GM21526 (cell line): Measurements from ENCODE around the gene SORCS2.

Source experiments
- ATAC-seq: cut with Tn5 transposase; IDR thresholded peaks from one replicate; pipeline ENCODE4 v1.9.1; 2021; ENCODE audit warnings: moderate library complexity; ENCODE audit not compliant: unreplicated experiment, low FRiP score

The SORCS2 gene

GRCh38 chr4:7362862-7363430 is 170.6 kb downstream of the SORCS2 start:
- no peak for ATAC-seq

DNA sequence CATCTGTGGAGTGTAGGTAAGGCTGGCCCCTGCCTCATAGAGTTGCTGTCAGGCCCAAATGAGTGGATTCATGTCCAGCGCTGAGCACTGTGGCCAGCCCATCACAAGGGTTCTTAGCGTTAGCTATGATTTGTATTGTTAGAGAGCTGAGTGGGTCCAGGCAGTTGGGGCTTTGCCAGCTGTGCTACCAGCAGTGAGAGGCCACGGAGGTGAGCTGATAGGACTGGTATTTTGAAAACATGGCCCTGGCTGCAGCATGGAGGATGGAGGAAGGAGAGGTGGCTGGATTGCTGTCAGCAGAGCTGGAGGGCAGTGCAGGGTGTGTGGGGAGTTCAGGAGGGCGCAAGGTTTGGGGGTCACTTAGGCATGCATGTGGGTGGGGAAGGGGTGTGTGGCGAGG is 172.6 kb downstream of the SORCS2 start:
- no peak for ATAC-seq

DNA sequence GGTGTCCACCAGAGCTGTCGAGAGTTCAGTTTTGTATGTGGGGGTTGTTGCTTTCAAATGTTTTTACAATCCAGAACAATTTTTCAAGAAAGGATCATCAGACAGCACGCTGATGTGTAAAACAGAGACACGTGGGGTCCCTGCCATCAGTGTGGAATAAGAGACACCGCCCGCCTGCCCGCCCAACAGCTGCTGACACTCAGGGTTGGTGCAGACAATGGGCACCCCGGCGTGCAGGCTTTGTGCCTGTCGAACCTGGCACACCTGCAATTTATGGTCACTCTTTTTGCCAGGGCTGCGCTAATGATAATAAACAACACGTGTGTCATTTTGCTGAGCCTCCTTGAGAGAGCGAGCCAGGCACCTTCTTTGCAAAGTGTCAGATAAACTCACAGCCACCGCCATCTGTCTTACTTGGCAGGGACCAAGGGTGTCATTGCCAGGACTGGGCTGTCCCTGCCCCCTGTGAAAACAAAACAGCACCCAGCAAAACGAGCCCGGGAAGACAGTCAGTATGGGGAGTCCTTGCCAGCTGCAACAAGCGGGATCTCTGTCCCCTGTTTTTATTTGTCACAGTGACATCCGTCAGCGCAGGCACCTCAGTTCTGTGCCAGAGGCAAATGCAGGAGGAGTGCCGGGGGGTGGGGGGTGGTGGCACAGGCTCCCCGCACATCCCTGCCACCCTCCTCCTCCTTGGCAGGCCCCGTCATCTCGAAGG is 173.3 kb downstream of the SORCS2 start:
- ATAC-seq = no peak

DNA sequence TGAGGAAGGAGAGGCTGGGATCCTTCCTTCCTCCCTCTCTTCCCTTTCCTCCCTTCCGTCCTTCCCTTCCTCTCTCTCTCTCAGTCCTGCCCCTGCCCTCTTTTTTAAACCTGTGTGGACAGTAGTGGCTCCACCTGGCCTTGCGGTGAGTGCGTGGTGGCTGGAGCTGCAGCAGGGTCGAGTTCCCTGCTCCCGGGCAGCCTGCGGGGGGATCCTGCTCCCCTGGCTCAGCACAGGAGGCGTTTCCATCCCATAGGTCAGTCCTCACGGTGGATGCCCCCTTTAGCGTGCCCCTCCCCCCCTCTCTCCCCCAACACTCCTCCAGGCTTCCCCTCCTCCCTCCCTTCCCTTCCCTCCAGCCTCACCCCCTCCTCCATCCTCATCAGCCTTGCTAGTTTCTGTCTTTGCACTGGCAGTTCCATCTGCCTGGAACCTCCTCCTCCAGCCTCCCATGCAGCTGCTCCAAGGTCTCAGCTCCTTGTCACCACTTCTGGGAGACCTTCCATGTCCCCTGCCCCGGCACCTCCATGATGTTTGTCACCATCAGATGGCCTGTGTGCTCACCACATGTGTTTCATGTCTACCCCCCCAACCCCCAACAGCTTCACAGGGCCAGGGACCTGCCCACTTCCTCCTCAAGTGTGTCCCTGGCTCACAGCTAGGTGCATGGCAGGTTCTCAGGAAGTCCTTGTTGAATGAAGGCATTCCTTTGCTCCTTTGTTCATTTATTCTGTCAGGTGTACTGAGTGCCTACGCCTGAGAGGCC is 174.0 kb downstream of the SORCS2 start:
- ATAC-seq = no peak

DNA sequence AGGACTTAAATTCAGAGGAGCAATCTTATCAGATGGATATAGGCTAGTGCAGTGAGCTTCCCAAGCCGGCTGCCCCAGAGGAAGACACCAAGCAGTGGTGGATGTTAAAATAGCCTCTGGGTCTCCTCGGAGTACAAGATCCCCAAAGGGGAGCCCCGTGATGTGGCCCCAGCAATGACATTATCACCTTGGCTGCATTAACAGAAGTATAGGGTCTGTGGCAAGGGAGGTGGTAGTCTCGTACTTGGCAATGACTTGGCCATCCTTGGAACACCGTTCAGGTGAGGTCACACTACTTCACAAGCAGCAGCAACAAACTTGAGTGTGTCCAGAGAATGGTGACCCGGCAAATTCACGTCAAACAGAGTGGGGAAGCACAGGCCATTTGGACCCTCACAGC is 174.6 kb downstream of the SORCS2 start:
- ATAC-seq = no peak

- ATAC-seq = no peak
Measured at GRCh38 chr4:7367406-7367805, 175.1 kb downstream of the SORCS2 start.

DNA sequence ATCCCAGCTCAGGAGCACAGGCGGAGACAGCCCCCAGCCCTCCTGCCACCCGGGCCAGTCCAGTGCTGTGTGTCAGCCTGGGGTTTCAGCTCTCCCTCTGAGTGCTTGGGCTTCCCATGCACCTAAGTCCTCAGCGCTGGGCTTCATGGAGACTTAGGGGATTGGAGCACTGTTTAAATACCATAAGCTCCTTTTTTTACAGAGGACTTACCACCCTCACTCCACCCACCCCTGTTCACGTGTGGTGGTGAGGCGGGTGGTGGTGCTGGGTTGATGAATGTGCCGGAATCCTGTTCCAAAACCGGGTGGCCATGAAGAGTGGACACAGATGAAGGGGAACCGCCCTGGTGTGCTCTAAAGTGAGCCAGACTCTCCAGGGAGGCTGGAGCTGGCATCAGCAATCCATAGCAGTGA is 175.5 kb downstream of the SORCS2 start:
- ATAC-seq = no peak

- ATAC-seq = no peak
Measured at GRCh38 chr4:7368296-7368695, 176.0 kb downstream of the SORCS2 start.

DNA sequence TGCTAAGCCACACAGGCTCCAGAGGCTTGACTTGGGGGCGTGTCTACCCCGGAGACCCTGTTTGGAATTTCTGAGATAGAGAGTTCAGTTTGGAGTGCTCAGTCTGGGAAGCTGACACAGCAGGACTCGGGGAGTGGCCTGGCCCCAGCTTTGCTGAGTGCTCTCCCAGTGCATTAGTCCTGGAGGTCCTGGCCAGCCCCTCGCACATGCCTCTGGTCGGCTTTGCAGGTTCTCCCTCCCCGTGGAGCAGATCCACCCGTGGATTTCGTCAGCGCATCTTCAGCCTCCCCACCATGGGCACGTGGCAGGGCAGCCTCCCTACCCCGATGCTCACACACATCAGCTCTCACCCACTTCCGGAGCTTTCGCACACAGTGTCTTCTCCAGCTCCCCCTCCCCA is 177.2 kb downstream of the SORCS2 start:
- ATAC-seq = no peak

DNA sequence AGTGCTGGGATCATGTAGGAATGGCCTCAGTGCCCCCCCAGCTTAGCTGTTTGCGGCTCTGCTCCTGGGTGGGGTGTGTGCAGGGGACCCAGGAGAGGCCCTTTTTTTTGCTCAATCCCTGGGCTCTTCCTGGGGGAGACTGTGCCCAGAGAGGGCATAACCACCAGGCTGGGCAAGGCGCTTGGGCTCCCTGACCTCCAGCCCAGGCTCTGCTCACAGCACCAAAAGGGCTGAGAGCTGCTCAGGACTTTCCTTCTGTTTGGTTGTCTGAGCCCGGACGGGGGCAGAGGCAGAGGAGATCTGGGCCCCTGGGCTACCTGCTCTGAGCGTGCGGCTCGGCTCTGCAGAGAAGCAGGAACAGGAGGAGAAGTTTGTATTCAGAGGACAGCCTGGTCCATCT is 177.7 kb downstream of the SORCS2 start:
- no peak for ATAC-seq

GRCh38 chr4:7371210-7371941 is 179.0 kb downstream of the SORCS2 start:
- ATAC-seq = no peak

- no peak for ATAC-seq
Measured at GRCh38 chr4:7372673-7373072, 180.3 kb downstream of the SORCS2 start.

- ATAC-seq = no peak
Measured at GRCh38 chr4:7374571-7374970, 182.2 kb downstream of the SORCS2 start.

GRCh38 chr4:7375427-7375826 is 183.1 kb downstream of the SORCS2 start:
- ATAC-seq = no peak

GRCh38 chr4:7377223-7377865 is 185.0 kb downstream of the SORCS2 start:
- ATAC-seq = no peak

GRCh38 chr4:7379186-7379585 is 186.8 kb downstream of the SORCS2 start:
- no peak for ATAC-seq

GRCh38 chr4:7379719-7380118 is 187.4 kb downstream of the SORCS2 start:
- no peak for ATAC-seq

GRCh38 chr4:7381221-7381889 is 189.0 kb downstream of the SORCS2 start:
- ATAC-seq = no peak

DNA sequence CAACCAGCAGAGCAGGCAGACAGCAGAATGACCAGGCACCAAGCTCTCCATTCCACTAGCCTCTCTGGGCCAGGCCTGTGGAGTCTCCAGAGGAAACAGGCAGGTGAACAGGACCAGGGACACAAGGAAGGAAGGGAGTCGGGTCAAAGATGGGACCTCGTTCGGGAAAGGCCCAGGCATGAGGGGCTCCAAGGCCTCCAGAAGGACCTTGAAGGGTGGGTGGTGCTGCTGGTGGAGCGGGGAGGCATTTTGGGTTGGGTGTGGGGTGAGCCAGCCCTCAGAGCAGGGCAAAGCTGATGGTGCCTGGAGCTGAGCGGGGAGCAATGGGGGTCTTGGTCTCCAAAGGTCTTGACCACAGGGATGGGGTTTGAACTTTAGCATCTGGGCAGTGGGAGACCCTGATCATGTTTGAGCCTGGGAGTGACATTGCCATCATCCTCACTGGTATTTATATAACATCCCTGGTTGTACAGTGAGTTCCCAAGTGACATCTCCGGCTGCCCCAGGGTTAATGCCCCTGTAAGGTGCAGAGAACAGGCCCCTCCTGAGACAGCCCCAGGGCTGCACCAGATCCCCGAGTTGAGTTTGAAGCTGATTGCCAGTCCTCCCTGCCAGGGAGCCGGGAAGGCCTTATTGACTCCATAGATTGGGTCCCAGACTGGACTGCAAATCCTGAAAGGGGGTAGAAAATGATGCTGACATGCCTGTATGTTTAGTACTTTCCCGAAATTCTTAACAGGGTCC is 189.7 kb downstream of the SORCS2 start:
- ATAC-seq = no peak
